K562 (cell line): ENCODE data around the gene SPON1. TPM values are rescaled to one million over a fixed set of nuclear protein-coding genes. Genes with fewer than 3 reads are reported as not detected.

Source experiments
- ATAC-seq: fragments of 200-7000 bp; cut with Tn5 transposase; 3 replicates; pipeline ENCODE4 v1.9.1; 2020; ENCODE audit warnings: moderate library complexity
- BruUV-seq: library from RNA; stranded (reverse); fragments of 400-500 nt; replicated peaks from 2 replicates; lab custom pipeline; 2021; lab: Mats Ljungman, UMichigan
- CTCF ChIA-PET: fragments of 300-600 bp; formaldehyde crosslinking; extraction: SDS; loops from one replicate; lab custom pipeline; 2021; ENCODE audit warnings: low intra/inter-chr PET ratio; lab: Yijun Ruan, JAX
- POLR2A ChIA-PET: fragments of 300-600, 350-650 bp; sonication (Branson Sonifier 250); formaldehyde crosslinking; extraction: SDS; loops from one replicate; lab custom pipeline; 2021; ENCODE audit warnings: antibody characterized with exemption, inconsistent platforms; lab: Yijun Ruan, JAX
- DNase-seq, 4 experiments: peaks; one replicate each; pipeline versions ENCODE4 v3.0.0 to v3.0.0-alpha.2; 2011 to 2018; ENCODE audit warnings: low spot score in 3 of 4, mixed read lengths in 3 of 4; ENCODE audit errors: extremely low read depth in 1 of 4
- FAIRE-seq: peaks from 2 replicates; lab custom pipeline; 2011; peaks lifted over from hg19 to GRCh38; lab: Jason Lieb, UNC
- H2AFZ ChIP-seq: 2 replicates; pipeline ENCODE4 v1.6.0; 2011; ENCODE audit warnings: low read depth, low read length, control low read depth, inconsistent platforms
- H3K27ac ChIP-seq: fragments of 200-600 bp; 3 replicates; pipeline ENCODE4 v1.8.0; 2011; ENCODE audit warnings: low read depth, mild to moderate bottlenecking, control low read depth, inconsistent platforms, low read length, moderate library complexity, mixed read lengths; ENCODE audit errors: extremely low read depth
- H3K27me3 ChIP-seq, 2 experiments: fragments of 300-600 bp in 1 of 2; 2 replicates in 1 of 2; 3 replicates in 1 of 2; pipeline versions ENCODE4 v1.6.0 to v1.8.0; 2011; ENCODE audit warnings: inconsistent platforms in 2 of 2, low read length in 2 of 2, mild to moderate bottlenecking in 1 of 2, mixed read lengths in 1 of 2, moderate library complexity in 1 of 2; ENCODE audit not compliant: control insufficient read depth in 2 of 2, insufficient read depth in 2 of 2
- H3K36me3 ChIP-seq: fragments of 300-600 bp; 3 replicates; pipeline ENCODE4 v1.8.0; 2011; ENCODE audit warnings: mild to moderate bottlenecking, low read length, inconsistent platforms; ENCODE audit not compliant: control insufficient read depth, insufficient read depth
- H3K4me1 ChIP-seq, 2 experiments: fragments of 200-600 bp in 1 of 2; replicated peaks in 1 of 2; 2 replicates in 1 of 2; 3 replicates in 1 of 2; pipeline versions ENCODE4 v1.5.1 to v1.8.0; 2011; ENCODE audit warnings: inconsistent platforms in 2 of 2, low read length in 2 of 2, mild to moderate bottlenecking in 1 of 2, mixed read lengths in 1 of 2, moderate library complexity in 1 of 2; ENCODE audit not compliant: control insufficient read depth in 2 of 2, insufficient read depth in 2 of 2
- H3K4me2 ChIP-seq: 2 replicates; pipeline ENCODE4 v1.6.1; 2011; ENCODE audit warnings: low read length, control low read depth, inconsistent platforms, mixed read lengths; ENCODE audit not compliant: insufficient read depth
- H3K4me3 ChIP-seq: fragments of 200-600 bp; sonication (generic), shearing (Covaris generic); 2 replicates; pipeline ENCODE4 v1.5.1; 2016; ENCODE audit warnings: control low read depth, inconsistent platforms
- H3K79me2 ChIP-seq: fragments of 200-600 bp; 3 replicates; pipeline ENCODE4 v1.8.0; 2011; ENCODE audit warnings: low read length, inconsistent platforms; ENCODE audit not compliant: control insufficient read depth, insufficient read depth
- H3K9ac ChIP-seq, 2 experiments: 2 replicates each; pipeline versions ENCODE4 v1.6.0 to v1.6.1; 2011; ENCODE audit warnings: low read depth in 2 of 2, low read length in 2 of 2, control low read depth in 1 of 2, inconsistent platforms in 1 of 2, mild to moderate bottlenecking in 1 of 2, mixed read lengths in 1 of 2; ENCODE audit not compliant: insufficient read depth in 1 of 2
- H3K9me1 ChIP-seq: one replicate; pipeline ENCODE4 v1.6.0; 2011; ENCODE audit warnings: inconsistent platforms, mild to moderate bottlenecking, low read length, moderate library complexity; ENCODE audit not compliant: control insufficient read depth, insufficient read depth
- H3K9me3 ChIP-seq: replicated peaks from 2 replicates; pipeline ENCODE4 v1.5.1; 2011; ENCODE audit warnings: low read depth, low read length, inconsistent platforms; ENCODE audit not compliant: control insufficient read depth, insufficient read depth
- H4K20me1 ChIP-seq: replicated peaks from 2 replicates; pipeline ENCODE4 v1.6.1; 2011; ENCODE audit warnings: low read length, inconsistent platforms, mixed read lengths; ENCODE audit not compliant: control insufficient read depth, insufficient read depth
- EP400 ChIP-seq: fragments of 450-650 bp; IDR thresholded peaks from 2 replicates; pipeline ENCODE4 v1.6.1; 2017; ENCODE audit warnings: antibody characterized with exemption, mild to moderate bottlenecking, moderate library complexity
- MTA3 ChIP-seq: fragments of 450-650 bp; formaldehyde crosslinking; IDR thresholded peaks from 2 replicates; pipeline ENCODE4 v1.6.1; 2017; ENCODE audit warnings: mild to moderate bottlenecking, borderline replicate concordance
- ZFP36 ChIP-seq: fragments of 150-350 bp; IDR thresholded peaks from 2 replicates; pipeline ENCODE4 v1.6.1; 2018; ENCODE audit warnings: low read length, low read depth; ENCODE audit not compliant: partially characterized antibody
- ZNF3 ChIP-seq: fragments of 250-450 bp; sonication (Bioruptor Pico); IDR thresholded peaks from 2 replicates; pipeline ENCODE4 v1.5.0; 2021; ENCODE audit warnings: mild to moderate bottlenecking, moderate library complexity
- ZNF347 ChIP-seq: fragments of 450-650 bp; formaldehyde crosslinking; IDR thresholded peaks from 2 replicates; pipeline ENCODE4 v1.4.0; 2020; ENCODE audit warnings: low read depth, mild to moderate bottlenecking, moderate library complexity
- ZNF699 ChIP-seq: fragments of 250-450 bp; sonication (Bioruptor Pico); IDR thresholded peaks from 2 replicates; pipeline ENCODE4 v1.8.0; 2021; ENCODE audit warnings: mild to moderate bottlenecking, moderate library complexity; ENCODE audit not compliant: insufficient replicate concordance
- ZZZ3 ChIP-seq: fragments of 450-650 bp; IDR thresholded peaks from 2 replicates; pipeline ENCODE4 v1.6.1; 2016; ENCODE audit warnings: antibody characterized with exemption, mild to moderate bottlenecking, moderate library complexity
- WGBS: fragments of 100-300 bp; shearing (Covaris generic); methylation state at CpG from one replicate; pipeline ENCODE4 v1.1.6; 2016; ENCODE audit warnings: low coverage, mixed read lengths; ENCODE audit not compliant: insufficient coverage; ENCODE audit errors: missing lambda C conversion rate; 5-methylcytosine and 5-hydroxymethylcytosine counted together
- in situ Hi-C: fragments of 300-500 bp; cut with MboI; formaldehyde crosslinking; loops from 4 replicates; pipeline ENCODE4 v1.15.0; 2018; ENCODE audit warnings: inconsistent platforms, mixed read lengths
- intact Hi-C: fragments of 100-400 bp; cut with micrococcal nuclease; formaldehyde crosslinking; loops from 2 replicates; pipeline ENCODE4 v1.14.2; 2022
- polyA plus RNA-seq, 8 experiments: library from polyadenylated mRNA; depleted of rRNA in 4 of 8; stranded (reverse) in 5 of 8; unstranded in 3 of 8; fragments of >200 nt; fragmentation: Nextera tagmentation in 2 of 8; fragmentation: Illumina TruSeq in 1 of 8; extraction: Ambion mirVana in 2 of 8; extraction: Trizol in 1 of 8; gene quantifications; 2 replicates each; pipeline versions ENCODE4 v1.2.1 to v1.2.3, GENCODE V29; 2011 to 2014; ENCODE audit warnings: inconsistent platforms in 1 of 8, missing spikeins in 1 of 8
- total RNA-seq, 7 experiments: library from RNA; depleted of rRNA in 6 of 7; stranded (reverse); fragments of >200 nt in 6 of 7; fragmentation: Illumina TruSeq in 2 of 7; extraction: Trizol in 2 of 7; gene quantifications; 2 replicates each; pipeline versions ENCODE4 v1.2.1 to v1.2.3, GENCODE V29; 2011 to 2021; ENCODE audit warnings: low replicate concordance in 1 of 7

SPON1 gene
- total and polyA plus RNA-seq, 9 of the 15 experiments (the other 6 are each of a cell fraction or from before 2014, with no cell fraction given), result 0.04 to 0.06 TPM; not detected in 7

DNA sequence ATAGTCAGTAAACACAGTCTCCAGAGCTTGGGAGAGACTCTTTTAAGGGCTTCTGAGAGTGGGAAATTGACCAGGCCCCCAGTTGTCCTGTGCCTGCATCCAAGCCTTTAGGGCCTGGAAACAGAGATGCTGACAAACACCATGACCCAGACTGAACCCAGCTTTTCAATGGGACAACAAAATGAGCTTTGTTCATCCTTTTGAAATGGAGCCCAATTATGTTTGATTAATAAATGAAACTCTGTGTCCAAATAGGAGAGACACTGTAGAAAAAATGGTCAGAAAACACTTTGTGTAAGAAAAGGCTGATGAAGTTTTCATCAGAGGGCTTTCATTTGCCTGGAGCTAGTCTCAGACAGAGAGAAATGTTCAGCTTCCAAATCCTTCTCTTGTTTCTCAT, 250.5 kb downstream of the SPON1 start:
- Histone ChIP-seq H3K4me3 (no peak overlapping the region), H3K9me3 (no peaks in the 10 kb centered on the region), H3K9me1 (no peaks in the 10 kb centered on the region), H3K27me3 (no peaks in the 10 kb centered on the region), H3K4me1 (no peaks in the 10 kb centered on the region), H2AFZ (no peak overlapping the region), H3K27ac (no peak overlapping the region), H3K79me2 (no peaks in the 10 kb centered on the region), H4K20me1 (no peaks in the 10 kb centered on the region), H3K9ac (no peak overlapping the region), H3K36me3 (no peaks in the 10 kb centered on the region), H3K4me2 (no peak overlapping the region)
- POLR2A ChIA-PET, result interaction anchor here (1.2 kb wide), 1 partner anchor 9 kb away, joined by 4 read pairs; no protein-coding TSS in a partner anchor
- intact Hi-C loops, result no loop called here
- no peak for TF ChIP-seq ZNF699 (CRISPR knock-in tag)
- TF ChIP-seq ZZZ3, result no peak
- TF ChIP-seq MTA3, result no peak
- no peak for TF ChIP-seq EP400
- no peak for FAIRE-seq
- no peak for DNase-seq
- CTCF ChIA-PET, result no interaction called here
- in situ Hi-C loops, result no loop called here
- no TSS peak for BruUV-seq
- ATAC-seq, result no peak

DNA sequence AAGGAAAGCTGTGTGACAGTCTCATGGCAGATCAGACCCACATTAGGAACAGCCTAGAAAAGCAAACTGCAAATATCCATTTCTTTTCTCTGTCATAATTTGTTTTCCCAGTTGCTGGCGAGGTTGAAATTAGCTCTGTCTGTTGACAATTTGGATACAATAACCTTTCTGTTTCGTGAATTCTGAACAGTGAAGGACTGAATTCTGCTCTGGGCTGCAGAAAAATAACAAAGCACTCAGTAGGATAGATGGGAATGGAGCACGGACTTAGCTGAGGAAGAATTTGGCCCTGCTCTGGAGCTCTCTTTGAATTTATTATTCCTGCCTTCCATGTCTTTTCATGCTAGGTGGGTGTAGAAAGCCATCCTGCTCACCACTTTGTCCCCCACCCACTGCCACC, 256.2 kb downstream of the SPON1 start:
- WGBS, result 0% methylated on average over 3 of the region's 3 CpGs
- Histone ChIP-seq H4K20me1 (no peaks in the 10 kb centered on the region), H3K9ac (no peak overlapping the region), H3K79me2 (no peaks in the 10 kb centered on the region), H3K36me3 (no peaks in the 10 kb centered on the region), H2AFZ (no peak overlapping the region), H3K4me1 (no peaks in the 10 kb centered on the region), H3K4me2 (no peak overlapping the region), H3K27ac (no peak overlapping the region), H3K27me3 (no peaks in the 10 kb centered on the region), H3K4me3 (no peak overlapping the region), H3K9me3 (no peaks in the 10 kb centered on the region), H3K9me1 (no peaks in the 10 kb centered on the region)
- in situ Hi-C loops (no loop called here), intact Hi-C loops (no loop called here)
- BruUV-seq, result no TSS peak
- FAIRE-seq (no peak), DNase-seq (no peak), ATAC-seq (no peak)
- CTCF ChIA-PET, result no interaction called here
- POLR2A ChIA-PET, result no interaction called here
- TF ChIP-seq ZNF3 (CRISPR knock-in tag) (no peak), ZNF347 (no peak), ZFP36 (no peak)
